Colon (tissue), 2 donors: ENCODE measurements around the gene COX17.
"Not testable (repeated sequence)": the region's sequence is repeated elsewhere in the genome, so short reads cannot be mapped to it uniquely, and the experiment has no call there.

Experiments
- FAIRE-seq: peaks from 2 replicates; lab custom pipeline; 2012; peaks lifted over from hg19 to GRCh38; lab: Jason Lieb, UNC
- donor health status: control.
- donor health status: control.

COX17 gene, protein sequence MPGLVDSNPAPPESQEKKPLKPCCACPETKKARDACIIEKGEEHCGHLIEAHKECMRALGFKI

DNA sequence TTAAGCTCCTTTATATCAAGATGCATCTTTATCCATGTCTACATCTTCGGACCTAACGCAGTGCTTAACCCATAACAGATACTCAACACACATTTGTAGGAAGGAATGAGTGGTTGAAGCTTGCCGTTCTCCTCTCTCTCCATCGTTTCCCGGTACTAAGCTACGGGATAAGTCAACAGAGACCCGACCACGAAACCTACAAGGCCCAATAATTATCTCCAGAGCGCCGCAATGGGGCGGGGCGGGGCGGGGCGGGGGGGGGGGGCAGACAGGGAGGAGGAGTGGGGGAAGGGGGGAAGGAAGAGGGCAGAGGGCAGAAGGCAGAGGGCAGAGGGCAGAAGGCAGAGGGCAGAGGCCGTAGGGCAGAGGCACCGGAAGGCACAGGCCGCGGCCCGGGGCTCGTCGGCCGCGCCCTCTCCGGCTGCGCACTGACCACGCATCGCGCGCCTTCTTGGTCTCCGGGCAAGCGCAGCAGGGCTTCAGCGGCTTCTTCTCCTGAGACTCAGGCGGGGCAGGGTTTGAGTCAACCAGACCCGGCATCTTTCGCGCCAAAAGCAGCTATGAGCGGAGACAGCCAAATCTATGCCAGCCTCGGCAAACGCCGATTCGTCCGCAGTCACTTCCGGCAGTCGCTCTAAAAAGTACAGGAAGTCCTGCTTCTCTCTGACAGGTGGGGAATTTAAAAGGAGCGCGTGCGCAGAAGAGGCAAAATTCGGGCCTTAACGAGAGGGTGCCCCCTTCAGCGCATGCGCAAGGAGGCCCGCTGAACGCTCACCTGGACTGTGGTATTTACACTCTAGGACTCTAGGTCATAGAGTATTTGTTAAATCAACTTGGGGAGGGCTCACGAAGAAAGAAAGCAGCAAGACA is at the start of gene COX17:
Gene COX17, minus strand, starts transcription at position 636 of the 870 bp plus-strand sequence. Its CDS starts 96 bp downstream, at position 540.
- no peak for FAIRE-seq

DNA sequence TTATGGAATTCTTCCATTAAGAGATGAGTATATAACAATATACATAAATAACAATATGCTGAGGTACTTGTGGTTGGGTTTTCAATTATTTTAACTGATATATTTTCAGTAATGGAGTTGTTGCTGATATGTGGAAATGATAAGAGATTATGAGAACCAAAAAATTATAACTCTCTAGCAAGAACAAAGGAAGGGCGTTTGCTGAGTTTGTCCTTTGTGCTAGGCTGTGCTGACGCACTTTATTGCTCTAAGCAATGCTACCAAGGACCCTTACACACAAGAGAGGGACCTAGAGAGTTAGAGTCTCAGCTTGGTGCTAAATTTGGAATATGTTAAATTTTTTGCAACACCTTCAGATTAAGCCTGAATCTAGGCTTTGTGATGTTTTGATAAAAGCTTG is 49.7 kb upstream of the COX17 start:
- FAIRE-seq = no peak

DNA sequence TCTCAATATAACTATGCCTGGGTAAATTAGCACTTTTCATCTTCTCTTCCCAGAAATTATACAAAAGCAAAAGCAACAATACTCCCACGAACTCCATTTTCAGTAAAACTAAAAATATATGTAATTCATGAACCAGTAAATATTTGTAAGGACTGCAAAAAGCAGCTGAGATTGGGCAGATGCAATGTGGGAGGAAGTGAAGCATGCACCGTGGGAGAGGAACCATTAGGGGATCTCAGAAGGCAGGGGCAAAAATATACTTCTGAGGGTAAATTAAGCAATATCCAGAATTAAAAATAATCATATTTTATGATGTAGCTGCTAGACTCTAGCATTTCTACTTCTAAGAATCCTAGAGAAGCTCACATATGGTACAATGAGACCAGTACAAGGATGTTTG is 45.8 kb upstream of the COX17 start:
- no peak for FAIRE-seq

DNA sequence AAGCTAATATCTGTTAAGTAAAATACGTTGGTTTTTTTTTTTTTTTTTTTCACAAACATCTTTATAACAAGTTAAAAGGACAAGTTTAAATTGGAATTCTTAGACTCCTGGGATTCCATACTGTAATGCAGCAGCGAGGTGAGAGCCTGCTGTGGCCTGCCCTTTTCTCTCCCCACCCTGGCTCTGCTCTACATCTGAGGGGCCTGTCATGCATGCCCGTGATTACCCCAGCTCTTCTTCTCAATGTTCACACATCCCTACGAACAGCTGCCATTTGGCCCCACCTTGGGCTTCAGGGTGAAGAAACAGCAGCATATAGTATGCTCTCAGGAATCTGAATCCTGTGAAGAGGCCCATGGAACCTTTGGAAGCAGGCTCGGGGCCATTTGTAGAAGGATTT is 40.3 kb upstream of the COX17 start:
- FAIRE-seq = no peak

DNA sequence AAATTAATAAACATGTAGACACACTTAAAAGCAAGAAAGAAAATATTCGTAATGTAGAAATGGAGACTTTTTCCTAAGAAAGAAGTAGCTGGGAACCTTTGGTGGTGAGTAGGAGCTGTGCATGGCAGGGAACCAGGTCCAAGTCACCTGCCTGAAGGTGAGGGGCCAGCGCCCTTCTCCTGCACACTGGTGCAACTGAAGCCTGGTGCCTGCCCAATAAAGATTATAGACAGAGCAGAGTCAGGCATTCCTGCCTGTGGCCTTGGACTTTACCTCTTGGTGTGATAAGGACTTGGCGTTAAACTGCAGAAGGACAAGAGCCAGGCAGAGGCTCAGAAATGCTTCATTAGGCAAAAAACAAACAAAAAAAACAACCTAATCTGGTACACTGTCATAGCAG is 39.8 kb upstream of the COX17 start:
- no peak for FAIRE-seq

DNA sequence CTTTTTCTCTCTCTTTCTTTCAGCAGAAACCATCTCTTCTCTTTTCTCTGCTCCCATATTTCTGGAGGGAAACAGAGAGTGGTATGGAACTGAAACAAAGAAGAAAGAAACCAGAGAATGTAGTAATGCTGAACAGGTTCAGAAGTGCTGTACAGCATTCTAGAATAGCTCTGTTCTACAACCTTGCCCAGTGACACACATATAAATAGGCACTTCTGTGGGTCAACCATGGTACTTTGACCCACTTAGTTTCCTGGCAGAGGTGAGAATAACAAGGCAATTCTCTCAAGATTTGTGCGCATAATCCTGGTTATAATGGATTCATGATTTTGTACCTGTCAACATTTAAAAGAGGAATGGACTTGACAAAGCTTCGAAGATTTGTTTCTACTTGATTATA is 37.9 kb upstream of the COX17 start:
- no peak for FAIRE-seq

DNA sequence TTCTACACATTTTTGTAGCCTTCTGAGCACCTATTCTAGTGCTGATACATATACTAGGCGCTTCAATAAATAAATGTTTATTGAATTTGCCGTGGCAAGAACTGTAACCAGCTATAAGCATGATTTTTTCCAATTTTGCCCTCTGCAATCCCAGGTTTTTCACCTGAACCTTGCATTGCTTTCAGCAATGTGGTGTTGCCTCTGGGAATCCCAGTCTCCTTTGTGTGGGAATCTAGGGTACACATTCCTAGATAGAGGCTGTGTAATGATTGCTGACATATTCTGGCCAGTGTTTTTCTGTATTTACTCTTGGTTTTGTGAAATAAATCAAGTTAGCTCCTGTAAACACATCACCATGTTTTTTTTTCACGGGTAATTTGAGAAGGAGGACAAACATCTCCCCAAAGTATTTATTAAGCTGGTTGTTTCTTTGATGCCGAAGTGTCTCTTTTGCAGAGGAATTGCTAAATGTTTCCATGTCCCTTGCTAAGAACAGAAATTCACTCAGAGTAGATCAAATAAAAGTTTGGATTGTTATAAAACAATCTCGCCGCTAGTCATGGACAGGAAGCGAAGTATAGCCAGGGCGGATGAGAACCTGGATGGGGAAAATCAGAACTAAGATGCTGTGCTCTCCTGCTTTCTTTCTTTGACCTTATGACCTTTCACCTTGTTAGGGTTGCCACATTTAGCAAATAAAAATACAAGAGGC is 26.8 kb upstream of the COX17 start:
- no peak for FAIRE-seq

DNA sequence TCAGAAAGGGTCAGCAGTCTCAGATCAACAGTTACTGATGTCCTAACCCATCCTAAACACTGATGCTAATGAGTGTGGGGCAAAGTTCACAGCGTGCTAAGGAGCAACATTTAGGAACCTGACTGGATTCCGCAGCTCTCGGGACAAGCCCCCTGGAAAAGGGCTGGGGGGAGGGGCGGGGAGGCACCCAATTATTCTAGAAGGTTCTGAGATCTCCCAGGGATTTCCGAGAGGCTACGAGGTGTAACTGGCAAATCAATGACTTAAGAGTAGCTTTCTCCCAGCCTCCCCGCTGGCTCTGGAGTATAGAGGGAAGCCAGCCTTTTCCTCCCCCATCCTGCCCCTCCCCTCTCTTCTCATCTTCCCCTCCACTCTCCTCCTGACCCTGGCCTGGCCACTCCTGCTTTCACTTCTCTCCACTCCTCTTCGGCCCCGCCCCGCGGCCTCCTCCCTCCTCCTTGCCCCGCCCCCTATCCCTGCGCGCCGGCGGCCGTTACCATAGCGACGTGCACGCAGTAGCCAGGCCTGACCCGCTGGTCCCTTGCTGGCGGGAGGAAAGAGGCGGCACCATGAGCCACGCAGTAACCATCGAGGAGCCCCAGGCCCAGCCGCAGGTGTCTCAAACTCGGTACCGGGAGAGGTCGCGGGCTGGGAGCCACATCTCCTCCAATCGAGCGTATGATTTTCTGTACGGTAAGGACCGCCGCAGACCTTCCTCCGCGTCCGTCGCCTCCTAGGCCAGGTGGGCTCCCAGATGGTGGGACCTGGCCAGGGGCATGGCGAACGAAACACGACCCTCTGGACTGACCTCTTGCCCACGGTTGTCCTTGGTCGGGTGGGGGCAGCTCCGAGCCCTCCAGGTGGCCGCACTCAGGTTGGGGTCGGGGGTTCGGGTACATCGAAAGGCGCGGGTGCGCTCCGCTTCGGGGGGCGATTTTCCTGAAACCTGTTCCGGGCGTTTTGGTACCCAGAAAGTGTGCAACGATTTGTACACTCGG is 25.6 kb upstream of the COX17 start, which contains the start of gene CFAP91:
Gene CFAP91, plus strand, starts transcription at position 493 of the 998 bp plus-strand sequence. Its CDS starts 77 bp downstream, at position 570.
- no peak for FAIRE-seq

DNA sequence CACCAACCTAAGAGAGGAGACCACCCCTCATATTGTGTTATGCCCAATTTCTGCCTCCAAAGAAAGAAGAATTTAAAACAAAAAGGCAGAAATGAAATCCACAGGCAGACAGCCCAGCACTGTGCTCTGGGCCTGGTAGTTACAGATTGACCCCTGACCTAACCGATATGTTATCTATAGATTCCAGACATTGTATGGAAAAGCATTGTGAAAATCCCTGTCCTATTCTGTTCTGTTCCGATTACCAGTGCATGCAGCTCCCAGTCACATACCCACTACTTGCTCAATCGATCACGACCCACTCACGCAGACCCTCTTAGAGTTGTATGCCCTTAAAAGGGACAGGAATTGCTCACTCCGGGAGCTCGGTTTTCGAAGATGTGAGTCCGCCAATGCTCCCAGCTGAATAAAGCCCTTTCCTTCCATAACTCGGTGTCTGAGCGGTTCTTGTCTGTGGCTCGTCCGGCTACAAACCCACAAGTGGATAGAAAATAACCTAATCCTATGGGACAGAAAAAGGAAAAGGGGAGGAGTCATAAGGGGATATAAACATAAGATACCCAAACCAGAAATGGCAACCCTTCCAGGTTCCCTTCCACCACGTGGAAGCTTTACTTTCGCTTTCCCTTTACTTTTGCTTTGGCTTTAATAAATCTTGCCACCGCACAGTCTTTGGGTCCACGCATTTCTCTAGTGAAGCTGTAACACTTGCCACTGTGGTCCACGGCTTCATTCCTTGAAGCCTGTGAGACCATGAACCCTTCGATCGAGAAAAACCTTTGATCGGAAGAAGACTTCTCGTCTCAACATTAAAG is 23.9 kb upstream of the COX17 start:
- no peak for FAIRE-seq

DNA sequence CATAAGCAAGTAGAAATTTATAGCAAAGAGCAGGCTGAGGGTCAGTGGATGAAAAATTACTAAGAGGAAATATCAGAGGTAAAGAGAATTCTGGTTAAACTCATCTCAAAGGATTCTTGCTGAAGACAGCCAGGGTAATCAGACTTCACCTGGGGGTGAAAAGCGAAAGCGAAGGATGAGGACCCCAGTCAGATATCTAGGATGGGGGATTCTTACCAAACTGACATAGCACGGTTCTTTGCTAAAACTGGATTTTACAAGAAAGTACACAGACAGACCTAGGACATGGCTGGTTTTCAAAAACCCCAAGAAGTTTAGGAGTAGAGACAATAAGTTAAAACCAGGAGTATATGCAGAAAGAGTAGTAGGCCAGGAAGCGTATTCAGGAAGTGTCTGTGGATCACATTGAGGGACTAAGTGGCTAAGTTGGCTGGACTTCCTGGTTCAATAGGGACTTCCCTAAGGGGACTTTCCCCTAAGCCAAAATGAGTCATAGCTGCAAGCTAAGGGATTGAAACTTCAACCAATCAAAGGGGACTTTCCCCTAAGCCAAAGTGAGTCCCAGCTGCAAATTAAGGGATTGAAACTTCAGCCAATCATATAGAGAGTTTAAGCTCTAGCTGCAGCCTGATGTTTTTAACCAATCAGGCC is 23.2 kb upstream of the COX17 start:
- no peak for FAIRE-seq

DNA sequence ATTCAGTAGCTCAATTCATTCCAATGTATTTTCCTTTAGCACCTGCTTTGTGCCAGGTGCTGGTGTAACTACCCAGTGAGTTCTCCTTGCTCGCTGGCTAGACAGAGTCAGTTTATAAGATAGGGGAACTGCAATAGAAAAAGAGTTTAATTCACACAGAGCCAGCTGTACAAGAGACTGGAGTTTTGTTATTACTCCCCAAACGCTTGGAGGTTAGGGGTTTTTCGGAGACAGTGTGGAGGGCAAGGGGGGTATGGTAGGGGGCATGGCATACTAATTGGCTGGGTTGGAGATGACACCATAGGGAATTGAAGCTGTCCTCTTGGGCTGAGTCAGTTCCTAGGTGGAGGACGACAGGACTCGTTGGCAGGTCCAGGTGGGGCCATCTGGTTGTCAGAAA is 20.2 kb upstream of the COX17 start:
- FAIRE-seq = no peak

DNA sequence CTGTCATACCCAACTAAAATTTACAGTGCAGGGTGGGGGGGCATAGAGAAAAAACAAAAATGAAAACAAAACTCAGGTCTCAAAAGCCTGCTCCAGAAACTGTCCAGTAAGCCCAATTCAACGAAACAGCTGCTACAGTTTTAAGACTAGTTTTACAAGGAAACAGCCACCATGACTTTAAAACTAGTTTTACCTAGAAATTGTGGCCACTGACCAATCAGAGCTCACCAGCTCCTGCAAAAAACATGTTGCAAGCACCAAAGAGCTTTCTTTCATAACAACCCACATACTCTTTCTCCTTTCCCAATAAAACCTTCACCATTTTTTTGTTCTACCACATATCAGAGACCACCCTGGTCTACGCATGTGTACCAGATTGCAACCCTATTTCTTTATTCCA is 18.3 kb upstream of the COX17 start:
- FAIRE-seq = no peak

DNA sequence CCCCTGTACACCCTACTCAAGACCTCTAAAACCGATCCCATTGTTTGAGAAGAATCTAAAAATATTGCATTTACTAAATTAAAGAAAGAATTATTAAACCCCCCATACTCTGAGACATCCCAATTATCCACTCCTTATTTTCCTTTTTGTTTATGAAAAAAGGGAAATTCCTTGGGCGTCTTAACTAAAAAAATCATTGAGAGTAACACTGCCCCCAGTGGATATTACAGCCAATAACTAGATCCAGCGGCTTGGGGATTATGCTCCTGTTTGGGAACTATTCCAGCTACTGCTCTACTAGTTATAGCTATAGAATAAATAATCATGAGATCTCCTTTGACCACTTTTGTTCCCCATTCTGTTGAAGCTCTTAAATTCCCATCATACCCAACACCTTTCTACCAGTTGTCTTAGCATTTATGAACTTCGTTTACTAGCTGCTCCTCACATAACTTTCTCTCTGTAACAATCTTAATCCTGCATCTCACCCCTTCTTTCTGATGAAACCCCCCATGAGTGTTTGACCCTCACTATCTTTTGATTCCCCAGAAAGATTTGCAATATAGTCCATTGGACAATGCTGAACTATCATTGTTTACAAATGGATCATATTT is 12.9 kb upstream of the COX17 start:
- FAIRE-seq = no peak

DNA sequence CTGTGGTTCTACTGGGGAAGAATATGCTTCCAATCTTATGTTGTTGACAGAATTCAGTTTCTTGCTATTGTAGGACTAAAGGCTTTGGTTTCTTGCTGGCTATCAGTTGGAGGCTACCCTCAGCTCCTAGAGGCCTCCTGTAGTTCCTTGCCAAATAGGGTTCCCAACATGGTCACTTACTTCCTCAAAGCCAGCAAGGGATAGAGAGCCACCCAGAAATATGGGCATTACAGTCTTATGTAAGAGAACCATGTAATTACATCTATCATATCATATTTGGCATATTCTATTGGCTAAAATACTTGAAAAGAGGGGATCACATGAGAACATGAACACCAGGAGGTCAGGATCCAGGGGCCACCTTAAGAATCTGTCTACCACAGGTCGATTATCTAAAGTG is 6.2 kb upstream of the COX17 start:
- FAIRE-seq = no peak

DNA sequence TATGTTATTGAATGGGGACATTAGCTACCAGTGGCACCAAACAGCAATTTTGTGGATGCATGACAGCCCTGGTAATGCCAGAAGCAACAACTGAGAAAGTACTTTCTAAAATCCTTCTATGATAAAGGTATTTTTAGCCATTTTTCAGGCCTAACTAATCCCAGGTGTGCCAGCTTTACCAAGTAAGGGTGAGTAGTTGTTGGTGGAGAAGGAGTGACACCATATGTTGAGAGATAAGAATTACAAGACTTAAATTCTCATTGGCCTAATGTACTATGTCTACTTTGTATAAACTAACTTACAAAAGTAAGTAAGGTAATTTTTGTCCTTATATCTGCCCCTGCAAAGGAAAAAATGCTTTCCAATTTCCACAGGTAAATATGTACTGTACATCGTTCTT is 4.1 kb upstream of the COX17 start:
- no peak for FAIRE-seq

DNA sequence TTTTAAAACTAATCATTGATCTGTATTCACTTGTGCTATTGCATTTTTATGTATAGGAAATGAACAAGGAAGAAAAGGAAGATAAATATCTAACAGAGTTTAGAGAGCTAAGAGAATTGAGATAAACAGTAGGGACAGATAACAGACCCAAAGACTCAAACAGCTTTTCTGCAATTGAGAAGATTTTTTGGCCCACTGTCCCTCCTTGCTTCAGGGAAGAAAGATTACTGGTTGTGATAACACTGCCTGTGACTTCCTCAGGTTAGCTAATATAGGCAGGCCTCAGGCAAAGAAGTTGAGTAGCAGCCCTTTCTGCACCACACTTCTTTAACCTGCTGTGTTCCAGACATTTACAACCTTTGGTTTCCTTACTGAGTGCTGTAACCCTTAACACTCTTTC is 2.7 kb upstream of the COX17 start:
- no peak for FAIRE-seq

DNA sequence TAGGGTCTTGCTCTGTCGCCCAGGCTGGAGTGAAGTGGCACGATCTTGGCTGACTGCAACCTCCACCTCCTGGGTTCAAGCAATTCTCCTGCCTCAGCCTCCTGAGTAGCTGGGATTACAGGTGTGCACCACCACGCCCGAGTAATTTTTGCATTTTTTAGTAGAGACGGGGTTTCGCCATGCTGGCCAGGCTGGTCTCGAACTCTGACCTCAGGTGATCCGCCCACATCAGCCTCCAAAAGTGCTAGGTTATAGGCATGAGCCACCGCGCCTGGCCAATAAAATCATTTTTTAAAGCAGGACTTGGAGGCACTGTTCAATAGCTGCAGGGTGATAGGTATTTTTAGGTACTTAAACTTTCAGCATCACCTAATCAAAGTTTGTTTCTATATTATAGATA is 1.0 kb upstream of the COX17 start:
- not testable (repeated sequence) for FAIRE-seq

DNA sequence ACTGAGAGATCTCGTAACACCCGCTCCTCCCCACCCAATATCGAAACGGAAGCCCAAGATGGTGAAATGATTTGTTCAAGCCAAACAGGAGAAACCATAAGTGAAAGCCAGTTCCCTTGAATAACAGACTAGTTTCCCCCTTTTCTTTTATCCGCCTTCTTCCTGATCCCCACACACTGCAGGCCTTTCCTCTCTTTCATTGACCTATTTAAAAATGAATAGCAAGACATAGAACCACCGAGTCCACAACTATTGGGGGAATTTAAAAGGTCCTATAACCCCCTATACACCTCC is 382 bp upstream of the COX17 start:
- FAIRE-seq = no peak

DNA sequence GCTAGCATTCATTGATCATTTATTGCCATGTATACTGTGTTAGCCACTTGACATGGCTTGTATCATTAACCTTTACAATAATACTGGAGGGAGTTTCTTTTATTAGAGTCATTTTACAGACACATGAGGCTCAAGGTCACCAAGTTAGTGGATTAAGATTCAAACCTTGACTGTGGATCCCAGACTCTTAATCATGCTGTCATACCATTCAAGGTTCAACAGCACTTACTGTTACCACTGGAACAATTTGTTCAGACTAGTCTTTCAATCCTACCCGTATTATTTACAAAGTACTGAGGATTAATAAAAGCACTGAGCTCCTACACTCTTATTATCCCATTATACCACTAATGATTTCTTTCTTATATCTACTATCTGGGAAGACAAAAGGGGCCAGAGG is 1.2 kb downstream of the COX17 start:
- FAIRE-seq = no peak

DNA sequence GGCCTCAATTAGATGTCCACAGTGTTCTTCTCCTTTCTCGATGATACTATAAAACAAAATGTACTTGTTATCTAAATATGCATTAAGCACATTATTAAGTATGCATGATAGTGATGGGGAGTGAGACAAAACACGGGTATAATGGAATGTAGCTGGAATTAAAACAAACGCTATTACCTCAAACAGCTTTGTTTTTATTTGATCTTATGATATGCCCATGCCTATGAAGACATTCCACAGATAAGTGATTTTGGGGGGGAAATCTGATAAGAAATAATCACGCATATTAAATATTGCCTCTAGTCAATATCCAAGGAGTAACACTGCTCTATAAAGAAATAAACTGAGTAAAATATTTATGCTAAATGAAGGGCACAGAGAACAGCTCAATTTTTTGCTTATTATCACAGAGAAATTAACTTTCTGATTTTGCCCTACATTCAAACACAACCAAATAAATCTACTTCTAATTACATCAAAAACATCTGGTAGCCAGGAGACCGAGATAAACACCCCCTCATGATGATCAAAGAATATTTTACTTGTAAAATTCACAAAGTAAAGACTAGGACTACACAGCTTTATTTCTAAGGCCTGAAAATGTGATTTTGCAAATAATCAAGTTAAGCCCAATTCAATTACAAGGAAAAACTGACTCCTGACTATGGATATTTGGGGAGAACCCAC is 1.9 kb downstream of the COX17 start:
- FAIRE-seq = no peak
